Brain microvascular endothelial cell (primary cell): ENCODE results near the gene GAREM1.

Experiments
- DNase-seq: peaks from one replicate; pipeline ENCODE4 v3.0.0-alpha.2; 2020
- H3K27ac ChIP-seq: fragments of 250-450 bp; sonication (Bioruptor Pico); 2 replicates; pipeline ENCODE4 v1.5.1; 2020; ENCODE audit warnings: mild to moderate bottlenecking, moderate library complexity
- H3K27me3 ChIP-seq: fragments of 250-450 bp; sonication (Bioruptor Pico); replicated peaks from 2 replicates; pipeline ENCODE4 v1.5.1; 2020; ENCODE audit warnings: mild to moderate bottlenecking
- H3K36me3 ChIP-seq: fragments of 250-450 bp; sonication (Bioruptor Pico); replicated peaks from 2 replicates; pipeline ENCODE4 v1.5.1; 2020; ENCODE audit warnings: mild to moderate bottlenecking
- H3K4me3 ChIP-seq: 2 replicates; pipeline ENCODE4 v1.5.1; 2011; ENCODE audit warnings: low read depth, mild to moderate bottlenecking, control low read depth, low read length, moderate library complexity
- CTCF ChIP-seq: IDR thresholded peaks from 2 replicates; pipeline ENCODE4 v1.5.1; 2011; ENCODE audit warnings: low read depth, mild to moderate bottlenecking, moderate library complexity, low read length, control low read depth, inconsistent platforms; ENCODE audit errors: missing control alignments
- in situ Hi-C: cut with HindIII; loops from 2 replicates; pipeline ENCODE4 v1.10.0; 2017; ENCODE audit warnings: low sequenced_read_pairs, low pct_ligation_motif_present

Gene GAREM1

DNA sequence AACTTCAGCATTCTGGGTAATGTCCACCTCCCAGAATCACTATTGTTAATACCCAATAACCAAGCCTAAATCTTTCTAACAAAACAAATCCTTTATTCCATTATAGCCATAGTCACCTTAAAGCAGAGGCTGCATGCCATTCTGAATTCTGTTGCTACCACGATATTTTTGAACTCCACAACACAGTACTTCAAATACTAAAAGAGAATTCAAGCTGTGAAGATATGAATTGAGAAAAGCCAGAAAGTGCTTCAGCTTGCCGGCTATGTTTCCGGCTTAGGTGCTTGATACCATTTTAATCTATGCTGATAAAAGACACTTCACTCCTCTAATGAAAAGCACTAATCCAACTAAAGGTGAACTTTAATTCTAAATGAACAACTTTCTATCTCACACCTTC, 41.3 kb downstream of the GAREM1 start:
- in situ Hi-C loops: no loop called here
- H3K27ac ChIP-seq: no peak overlapping the region
- no peak for DNase-seq
- H3K27me3 ChIP-seq: no peaks in the 10 kb centered on the region
- no peak overlapping the region for H3K4me3 ChIP-seq
- no peaks in the 10 kb centered on the region for H3K36me3 ChIP-seq
- no peak for TF ChIP-seq CTCF

- Histone ChIP-seq H3K27me3 (no peaks in the 10 kb centered on the region), H3K4me3 (no peak overlapping the region), H3K27ac (peak overlapping the region; percentile 34), H3K36me3 (no peaks in the 10 kb centered on the region)
- TF ChIP-seq CTCF: no peak
- in situ Hi-C loops: no loop called here
- no peak for DNase-seq
Observed at GRCh38 chr18:32427084-32427900, 43.4 kb downstream of the GAREM1 start.

DNA sequence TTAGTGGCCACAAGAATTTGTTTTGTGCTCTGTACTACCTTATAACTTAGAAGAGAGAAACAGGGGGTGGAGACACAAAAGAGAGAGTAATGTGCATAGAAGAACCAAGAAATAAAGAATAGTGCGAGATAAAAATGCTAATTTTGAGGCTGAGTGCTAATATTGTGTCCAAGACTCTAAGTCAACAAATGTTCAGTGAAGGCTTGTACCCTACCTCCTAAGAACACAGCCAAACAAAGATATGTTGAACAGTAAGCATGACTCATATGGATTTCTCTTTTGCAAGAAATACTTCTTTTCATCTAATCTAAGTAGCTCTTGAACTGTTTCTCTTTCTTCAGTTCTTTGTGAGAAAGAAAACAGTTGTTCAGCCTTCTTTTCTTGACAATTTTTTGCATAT, 45.2 kb downstream of the GAREM1 start:
- in situ Hi-C loops: no loop called here
- no peak overlapping the region for H3K4me3 ChIP-seq
- peak; percentile 36 for DNase-seq
- peak overlapping the region; percentile 76 for H3K27ac ChIP-seq
- H3K27me3 ChIP-seq: no peaks in the 10 kb centered on the region
- no peaks in the 10 kb centered on the region for H3K36me3 ChIP-seq
- no peak for TF ChIP-seq CTCF

GRCh38 chr18:32424696-32425095, 46.0 kb downstream of the GAREM1 start:
- peak overlapping the region; percentile 76 for H3K27ac ChIP-seq
- H3K36me3 ChIP-seq: no peaks in the 10 kb centered on the region
- H3K27me3 ChIP-seq: no peaks in the 10 kb centered on the region
- in situ Hi-C loops: no loop called here
- no peak overlapping the region for H3K4me3 ChIP-seq
- no peak for TF ChIP-seq CTCF
- no peak for DNase-seq

- in situ Hi-C loops: no loop called here
- H3K27ac ChIP-seq: no peak overlapping the region
- H3K27me3 ChIP-seq: no peaks in the 10 kb centered on the region
- H3K36me3 ChIP-seq: no peaks in the 10 kb centered on the region
- H3K4me3 ChIP-seq: no peak overlapping the region
- no peak for DNase-seq
- TF ChIP-seq CTCF: no peak
Observed at GRCh38 chr18:32422978-32423740, 47.5 kb downstream of the GAREM1 start.
